HepG2 (cell line): ENCODE data around the gene CLDN15. TPM values are rescaled to one million over a fixed set of nuclear protein-coding genes. Genes with fewer than 3 reads are reported as not detected.

Experiments
- ATAC-seq: fragments of 200-7000 bp; cut with Tn5 transposase; 3 replicates; pipeline ENCODE4 v1.9.1; 2020; ENCODE audit warnings: mild to moderate bottlenecking, moderate library complexity
- BruUV-seq: library from RNA; stranded (reverse); fragments of 400-500 nt; replicated peaks from 2 replicates; lab custom pipeline; 2021; lab: Mats Ljungman, UMichigan
- CTCF ChIA-PET: fragments of 300-600 bp; formaldehyde crosslinking; extraction: SDS; loops from one replicate; lab custom pipeline; 2021; ENCODE audit warnings: low total read pairs, inconsistent platforms, low intra/inter-chr PET ratio; lab: Yijun Ruan, JAX
- POLR2A ChIA-PET: fragments of 350-600 bp; sonication (Branson Sonifier 250); formaldehyde crosslinking; loops from one replicate; lab custom pipeline; 2020; ENCODE audit warnings: antibody characterized with exemption, inconsistent platforms; lab: Yijun Ruan, JAX
- DNase-seq: peaks from one replicate; pipeline ENCODE4 v3.0.0-alpha.2; 2015; ENCODE audit warnings: low spot score
- FAIRE-seq: peaks from 3 replicates; lab custom pipeline; 2011; peaks lifted over from hg19 to GRCh38; lab: Jason Lieb, UNC
- H2AFZ ChIP-seq: one replicate; pipeline ENCODE4 v1.6.1; 2011; ENCODE audit warnings: low read length, inconsistent platforms
- H3K27ac ChIP-seq: fragments of 300-600 bp; 3 replicates; pipeline ENCODE4 v1.8.0; 2011; ENCODE audit warnings: mixed run types, mild to moderate bottlenecking, mixed read lengths, low read length, inconsistent platforms; ENCODE audit not compliant: insufficient read depth; ENCODE audit errors: extremely low read length
- H3K27me3 ChIP-seq, 2 experiments: fragments of 200-600 bp in 1 of 2; 2 replicates in 1 of 2; 3 replicates in 1 of 2; pipeline versions ENCODE4 v1.6.0 to v1.8.0; 2011; ENCODE audit warnings: low read length in 2 of 2, mild to moderate bottlenecking in 2 of 2, moderate library complexity in 2 of 2, inconsistent platforms in 1 of 2; ENCODE audit not compliant: insufficient read depth in 2 of 2, control insufficient read depth in 1 of 2
- H3K36me3 ChIP-seq, 2 experiments: fragments of 200-600 bp in 1 of 2; replicated peaks in 1 of 2; 2 replicates in 1 of 2; 3 replicates in 1 of 2; pipeline versions ENCODE4 v1.5.1 to v1.8.0; 2011; ENCODE audit warnings: low read length in 2 of 2, inconsistent platforms in 1 of 2; ENCODE audit not compliant: insufficient read depth in 2 of 2, control insufficient read depth in 1 of 2
- H3K4me1 ChIP-seq: 2 replicates; pipeline ENCODE4 v1.5.1; 2012; ENCODE audit warnings: low read length, inconsistent platforms; ENCODE audit not compliant: insufficient read depth
- H3K4me2 ChIP-seq: 2 replicates; pipeline ENCODE4 v1.6.0; 2011; ENCODE audit warnings: low read depth, low read length, inconsistent platforms
- H3K4me3 ChIP-seq, 3 experiments: fragments of 200-600 bp in 1 of 3; sonication (generic), shearing (Covaris generic) in 1 of 3; replicated peaks in 1 of 3; 2 replicates each; pipeline ENCODE4 v1.5.1; 2011 to 2016; ENCODE audit warnings: low read length in 3 of 3, inconsistent platforms in 2 of 3, low read depth in 2 of 3, mild to moderate bottlenecking in 2 of 3, control low read depth in 1 of 3, mixed read lengths in 1 of 3; ENCODE audit not compliant: insufficient read depth in 1 of 3
- H3K79me2 ChIP-seq: one replicate; pipeline ENCODE4 v1.6.1; 2011; ENCODE audit warnings: low read length, inconsistent platforms; ENCODE audit not compliant: insufficient read depth
- H3K9ac ChIP-seq: 2 replicates; pipeline ENCODE4 v1.6.0; 2011; ENCODE audit warnings: mild to moderate bottlenecking, low read depth, low read length, inconsistent platforms; ENCODE audit not compliant: insufficient read depth
- H3K9me3 ChIP-seq: 2 replicates; pipeline ENCODE4 v1.5.1; 2012; ENCODE audit warnings: mild to moderate bottlenecking, low read length
- H4K20me1 ChIP-seq: 2 replicates; pipeline ENCODE4 v1.6.0; 2011; ENCODE audit warnings: inconsistent platforms, mild to moderate bottlenecking, low read length, moderate library complexity; ENCODE audit not compliant: insufficient read depth
- CCDC6 ChIP-seq: sonication (generic); formaldehyde crosslinking; IDR thresholded peaks from 2 replicates; pipeline ENCODE4 v1.8.1; 2022; ENCODE audit warnings: mild to moderate bottlenecking, missing genetic modification reagents, moderate library complexity
- CENPT ChIP-seq: sonication (generic); formaldehyde crosslinking; IDR thresholded peaks from 2 replicates; pipeline ENCODE4 v1.8.0; 2022; ENCODE audit warnings: low read depth, mild to moderate bottlenecking, moderate library complexity, missing genetic modification reagents
- ELF1 ChIP-seq: sonication (generic); formaldehyde crosslinking; IDR thresholded peaks from 2 replicates; pipeline ENCODE4 v1.4.0; 2020; ENCODE audit warnings: missing genetic modification reagents
- ESRRA ChIP-seq: sonication (generic); formaldehyde crosslinking; IDR thresholded peaks from 2 replicates; pipeline ENCODE4 v1.5.1; 2020; ENCODE audit warnings: mild to moderate bottlenecking, low read depth, missing genetic modification reagents
- HES4 ChIP-seq: sonication (generic); formaldehyde crosslinking; IDR thresholded peaks from 2 replicates; pipeline ENCODE4 v1.9.0; 2021; ENCODE audit warnings: mild to moderate bottlenecking, missing genetic modification reagents, borderline replicate concordance
- MED13 ChIP-seq: sonication (generic); formaldehyde crosslinking; IDR thresholded peaks from 2 replicates; pipeline ENCODE4 v1.5.0; 2020; ENCODE audit warnings: missing genetic modification reagents
- ZBTB2 ChIP-seq: sonication (generic); formaldehyde crosslinking; IDR thresholded peaks from 2 replicates; pipeline ENCODE4 v1.8.0; 2022; ENCODE audit warnings: low read depth, missing genetic modification reagents
- WGBS: methylation state at CpG from one replicate; pipeline ENCODE4 v1.1.6; 2017; ENCODE audit warnings: low lambda C conversion rate; 5-methylcytosine and 5-hydroxymethylcytosine counted together
- in situ Hi-C: cut with HindIII; loops from 2 replicates; pipeline ENCODE4 v1.10.0; 2017; ENCODE audit warnings: low pct_unique_long_range_greater_than_20kb; ENCODE audit not compliant: extremely low pct_ligation_motif_present
- intact Hi-C: fragments of 100-400 bp; cut with micrococcal nuclease; formaldehyde crosslinking; loops from one replicate; pipeline ENCODE4 v1.10.0; 2022; ENCODE audit not compliant: unreplicated experiment
- polyA plus RNA-seq, 8 experiments: library from polyadenylated mRNA; depleted of rRNA in 3 of 8; stranded (reverse) in 7 of 8; unstranded in 1 of 8; fragments of >200 nt; fragmentation: Illumina TruSeq in 4 of 8; extraction: Trizol in 4 of 8; gene quantifications; 2 replicates each; pipeline versions ENCODE4 v1.2.1 to v1.2.3, GENCODE V29; 2011 to 2016; ENCODE audit warnings: low read depth in 4 of 8, missing spikeins in 1 of 8, mixed read lengths in 1 of 8; ENCODE audit not compliant: insufficient read depth in 1 of 8
- total RNA-seq, 5 experiments: library from RNA; depleted of rRNA; stranded (reverse); fragments of >200 nt; fragmentation: Illumina TruSeq; extraction: Trizol; gene quantifications; 2 replicates each; pipeline ENCODE4 v1.2.3, GENCODE V29; 2016; ENCODE audit warnings: low read depth in 1 of 5

Gene CLDN15
- total and polyA plus RNA-seq, 2 of the 13 experiments (the other 11 are each of a cell fraction or from before 2014, with no cell fraction given): 7.1 to 17.8 TPM

GRCh38 chr7:101239191-101239950 lies 1.8 kb upstream of the CLDN15 start:
- H3K36me3 ChIP-seq: peaks cover 8 to 20% of the 10 kb centered on the region in 2 experiments; a peak in 4 of 5 replicates
- no peaks in the 10 kb centered on the region for H3K27me3 ChIP-seq
- peaks cover 16% of the 10 kb centered on the region for H3K79me2 ChIP-seq
- H3K4me3 ChIP-seq: no peak overlapping the region
- FAIRE-seq (no peak), DNase-seq (no peak), ATAC-seq (no peak)
- H3K9me3 ChIP-seq: no peaks in the 10 kb centered on the region
- in situ Hi-C loops: no loop called here
- H3K4me2 ChIP-seq: no peak overlapping the region
- H3K4me1 ChIP-seq: peaks cover 62% of the 10 kb centered on the region
- intact Hi-C loops: no loop called here
- no peak overlapping the region for H3K27ac ChIP-seq
- POLR2A ChIA-PET: interaction anchor here (0.8 kb wide), 1 partner anchor 22 kb away, joined by 3 read pairs; the partner anchor contains the start of genes PLOD3 and ZNHIT1
- WGBS: 94% methylated on average over 22 of the region's 27 CpGs
- no peak overlapping the region for H2AFZ ChIP-seq
- H4K20me1 ChIP-seq: no peaks in the 10 kb centered on the region
- no peak overlapping the region for H3K9ac ChIP-seq
- BruUV-seq: no TSS peak
- CTCF ChIA-PET: no interaction called here
- TF ChIP-seq HES4 (CRISPR knock-in tag) (no peak), CCDC6 (CRISPR knock-in tag) (no peak), CENPT (CRISPR knock-in tag) (no peak), MED13 (CRISPR knock-in tag) (no peak), ESRRA (CRISPR knock-in tag) (no peak), ELF1 (CRISPR knock-in tag) (no peak), ZBTB2 (no peak)
